Measurements from ENCODE around the gene FAM131A.
A peak's percentile ranks its signal among the peaks of the same experiment; 100 is the strongest.

Gene FAM131A

DNA sequence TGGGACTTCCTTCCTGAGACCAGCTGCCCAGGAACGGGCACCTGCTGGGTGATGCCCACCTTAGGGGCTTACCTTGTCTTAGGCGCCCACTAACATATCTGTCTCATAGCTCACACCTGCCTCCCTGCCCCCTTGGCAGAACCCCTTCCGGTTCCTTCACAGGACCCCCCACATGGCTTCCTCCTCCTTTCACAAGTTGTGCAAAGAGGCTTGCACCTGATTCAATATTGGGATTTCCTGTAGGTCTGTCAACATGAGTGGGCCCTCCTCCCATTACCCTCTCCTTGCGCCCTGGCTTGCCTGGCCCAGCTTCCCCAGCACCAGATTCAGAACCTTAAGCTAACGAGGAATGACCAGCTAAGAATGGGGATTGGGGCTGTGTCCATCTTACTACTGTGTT, 40.0 kb downstream of the FAM131A start:
- Histone ChIP-seq H3K27me3 (ENCODE audit: control insufficient read depth, insufficient read depth, low read length) (peaks cover 28% of the 10 kb centered on the region), H3K36me3 (ENCODE audit: control insufficient read depth, insufficient read depth, low read length) (no peaks in the 10 kb centered on the region), H3K4me3 (ENCODE audit: low read length) (no peak overlapping the region), H3K9me3 (ENCODE audit: control insufficient read depth, insufficient read depth, low read length) (no peaks in the 10 kb centered on the region), H3K27ac (ENCODE audit: low read length) (no peak overlapping the region), H3K4me1 (ENCODE audit: control insufficient read depth, insufficient read depth, low read length) (peaks cover 2% of the 10 kb centered on the region)
- WGBS (ENCODE audit: insufficient coverage, insufficient read length): no CpG with 5 or more reads among the region's 5 CpGs
- DNase-seq (ENCODE audit: low read depth, low spot score): no peak

DNA sequence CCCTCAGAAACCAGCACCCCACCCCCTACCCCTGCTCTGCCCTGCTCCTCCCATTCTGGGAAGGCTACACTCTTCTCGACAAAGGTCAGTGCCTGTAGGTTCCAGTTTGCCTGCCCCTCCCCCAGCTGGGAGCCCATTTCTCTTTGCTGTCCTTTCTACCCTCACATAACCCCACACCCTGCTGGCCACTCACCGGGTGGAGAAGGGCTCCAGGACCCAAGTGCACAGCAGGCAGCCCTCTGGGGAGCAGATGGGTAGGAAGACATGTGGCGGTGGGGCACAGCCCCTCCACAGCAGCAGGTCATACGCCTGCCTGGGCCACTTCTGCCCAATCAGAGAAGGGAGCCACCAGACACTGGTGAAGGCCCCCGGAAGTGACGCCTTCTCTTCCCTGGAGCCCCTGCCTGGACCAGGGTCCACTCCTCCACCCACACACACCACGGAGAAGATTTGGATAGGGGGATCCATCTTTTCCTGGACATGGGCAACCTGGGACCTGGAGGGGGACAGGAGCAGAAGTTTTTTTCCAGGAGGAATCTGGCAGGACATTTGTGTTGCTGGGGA, 40.6 kb downstream of the FAM131A start, which contains the start of gene THPO:
Gene THPO, minus strand, starts transcription at position 326 of the 564 bp plus-strand sequence. CDS start 1,948 bp downstream, outside the sequence.
- Histone ChIP-seq H3K27me3 (ENCODE audit: control insufficient read depth, insufficient read depth, low read length) (peaks cover 29% of the 10 kb centered on the region), H3K9me3 (ENCODE audit: control insufficient read depth, insufficient read depth, low read length) (no peaks in the 10 kb centered on the region), H3K36me3 (ENCODE audit: control insufficient read depth, insufficient read depth, low read length) (no peaks in the 10 kb centered on the region), H3K4me3 (ENCODE audit: low read length) (no peak within 1 kb of the TSS), H3K27ac (ENCODE audit: low read length) (no peak within 1 kb of the TSS), H3K4me1 (ENCODE audit: control insufficient read depth, insufficient read depth, low read length) (peaks cover 2% of the 10 kb centered on the region)
- WGBS (ENCODE audit: insufficient coverage, insufficient read length): no CpG with 5 or more reads among the region's 7 CpGs
- no peak for DNase-seq (ENCODE audit: low read depth, low spot score)

DNA sequence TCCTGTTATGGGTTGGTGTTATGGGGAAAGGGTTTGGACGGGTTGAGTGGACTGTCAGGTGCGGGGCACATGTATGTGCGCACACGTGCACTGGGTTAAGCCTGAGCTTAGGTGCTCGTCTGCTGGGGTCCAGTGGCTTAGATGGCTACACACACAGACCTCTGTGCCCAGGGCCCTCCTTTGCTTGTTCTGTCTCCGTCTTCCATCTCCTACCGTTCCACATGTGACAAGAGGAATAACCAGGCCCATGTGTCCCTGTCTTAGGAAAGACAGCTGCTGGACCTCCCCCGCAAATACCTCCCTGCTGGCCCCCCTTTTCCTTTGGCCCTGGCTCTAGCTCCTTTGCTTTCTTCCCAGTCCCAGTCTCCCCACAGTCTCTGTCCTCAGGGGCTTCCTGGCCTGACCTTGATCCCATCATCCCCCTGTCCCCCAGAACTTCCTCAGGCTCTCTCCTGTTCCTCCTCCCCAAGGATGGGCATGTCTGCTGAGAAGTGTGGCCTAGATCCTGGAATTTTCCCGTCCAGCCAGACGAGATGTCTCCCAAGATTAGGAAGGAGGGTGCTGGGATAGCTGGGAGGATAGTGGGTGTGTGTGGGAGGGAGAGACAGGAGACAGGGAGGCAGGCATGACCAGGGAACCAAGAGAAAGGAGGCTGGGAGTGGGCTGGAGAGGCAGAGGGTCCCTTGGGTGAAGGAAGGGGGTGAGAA, 41.4 kb downstream of the FAM131A start:
- WGBS (ENCODE audit: insufficient coverage, insufficient read length): no CpG with 5 or more reads among the region's 10 CpGs
- H3K27me3 ChIP-seq (ENCODE audit: control insufficient read depth, insufficient read depth, low read length): peaks cover 29% of the 10 kb centered on the region
- no peak overlapping the region for H3K27ac ChIP-seq (ENCODE audit: low read length)
- peaks cover 2% of the 10 kb centered on the region for H3K4me1 ChIP-seq (ENCODE audit: control insufficient read depth, insufficient read depth, low read length)
- H3K9me3 ChIP-seq (ENCODE audit: control insufficient read depth, insufficient read depth, low read length): no peaks in the 10 kb centered on the region
- no peaks in the 10 kb centered on the region for H3K36me3 ChIP-seq (ENCODE audit: control insufficient read depth, insufficient read depth, low read length)
- no peak for DNase-seq (ENCODE audit: low read depth, low spot score)
- H3K4me3 ChIP-seq (ENCODE audit: low read length): no peak overlapping the region

DNA sequence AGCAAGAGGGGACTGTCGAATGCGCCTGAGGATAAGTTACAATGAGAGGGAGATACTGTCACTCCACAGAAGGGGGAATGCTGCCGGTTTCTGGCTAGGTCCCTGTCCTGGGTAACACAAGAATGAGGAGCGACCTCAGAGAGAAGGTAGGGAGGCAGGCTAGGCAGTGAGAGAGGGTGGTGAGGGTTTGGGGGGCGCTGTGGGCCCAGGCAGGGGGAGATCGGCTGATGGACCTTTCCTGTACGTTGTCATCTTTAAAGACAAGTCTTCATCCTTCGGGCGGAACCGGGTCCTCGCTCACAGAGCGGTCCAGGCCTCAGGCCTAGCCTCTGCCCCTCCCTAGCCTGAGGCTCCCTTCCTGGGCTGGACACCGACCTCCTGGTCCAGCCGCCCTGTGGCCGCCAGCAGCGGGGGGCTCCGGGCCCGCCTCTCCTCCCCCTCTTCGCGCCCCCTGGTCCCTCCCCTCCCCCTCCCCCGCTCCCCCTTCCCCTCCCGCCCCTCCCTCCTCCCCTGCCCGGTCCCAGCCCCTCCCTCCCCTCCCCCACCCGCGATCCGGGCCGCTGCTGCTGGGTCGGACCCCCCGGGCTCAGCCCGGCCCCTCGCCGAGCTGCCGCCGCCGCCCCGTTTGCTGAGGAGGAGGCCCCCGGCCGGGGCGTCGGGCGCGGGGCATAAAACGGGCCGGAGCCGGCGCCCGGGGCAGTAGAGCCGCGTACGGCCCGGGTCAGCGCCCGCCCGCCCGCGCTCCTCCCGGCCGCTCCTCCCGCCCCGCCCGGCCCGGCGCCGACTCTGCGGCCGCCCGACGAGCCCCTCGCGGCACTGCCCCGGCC, 42.2 kb downstream of the FAM131A start, which contains the start of gene CHRD:
Gene CHRD, plus strand, starts transcription at position 697 of the 827 bp plus-strand sequence. CDS start 265 bp downstream, outside the sequence.
- Histone ChIP-seq H3K36me3 (ENCODE audit: control insufficient read depth, insufficient read depth, low read length) (no peaks in the 10 kb centered on the region), H3K27me3 (ENCODE audit: control insufficient read depth, insufficient read depth, low read length) (peaks cover 29% of the 10 kb centered on the region), H3K27ac (ENCODE audit: low read length) (no peak within 1 kb of the TSS), H3K4me3 (ENCODE audit: low read length) (peak within 1 kb of the TSS; percentile 65), H3K4me1 (ENCODE audit: control insufficient read depth, insufficient read depth, low read length) (peaks cover 2% of the 10 kb centered on the region), H3K9me3 (ENCODE audit: control insufficient read depth, insufficient read depth, low read length) (no peaks in the 10 kb centered on the region)
- WGBS (ENCODE audit: insufficient coverage, insufficient read length): no CpG with 5 or more reads among the region's 71 CpGs
- DNase-seq (ENCODE audit: low read depth, low spot score): no peak

DNA sequence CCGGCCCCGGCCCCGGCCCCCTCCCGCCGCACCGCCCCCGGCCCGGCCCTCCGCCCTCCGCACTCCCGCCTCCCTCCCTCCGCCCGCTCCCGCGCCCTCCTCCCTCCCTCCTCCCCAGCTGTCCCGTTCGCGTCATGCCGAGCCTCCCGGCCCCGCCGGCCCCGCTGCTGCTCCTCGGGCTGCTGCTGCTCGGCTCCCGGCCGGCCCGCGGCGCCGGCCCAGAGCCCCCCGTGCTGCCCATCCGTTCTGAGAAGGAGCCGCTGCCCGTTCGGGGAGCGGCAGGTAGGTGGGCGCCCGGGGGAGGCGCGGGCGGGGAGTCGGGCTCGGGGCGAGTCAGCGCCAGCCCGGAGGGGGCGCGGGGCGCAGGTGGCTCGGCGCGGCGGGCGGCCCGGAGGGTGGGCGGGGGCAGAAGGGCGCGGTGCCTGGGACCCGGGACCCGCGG, 42.8 kb downstream of the FAM131A start:
- H3K27ac ChIP-seq (ENCODE audit: low read length): no peak overlapping the region
- WGBS (ENCODE audit: insufficient coverage, insufficient read length): no CpG with 5 or more reads among the region's 62 CpGs
- H3K9me3 ChIP-seq (ENCODE audit: control insufficient read depth, insufficient read depth, low read length): no peaks in the 10 kb centered on the region
- peak overlapping the region; percentile 65 for H3K4me3 ChIP-seq (ENCODE audit: low read length)
- no peak for DNase-seq (ENCODE audit: low read depth, low spot score)
- no peaks in the 10 kb centered on the region for H3K36me3 ChIP-seq (ENCODE audit: control insufficient read depth, insufficient read depth, low read length)
- peaks cover 29% of the 10 kb centered on the region for H3K27me3 ChIP-seq (ENCODE audit: control insufficient read depth, insufficient read depth, low read length)
- peaks cover 2% of the 10 kb centered on the region for H3K4me1 ChIP-seq (ENCODE audit: control insufficient read depth, insufficient read depth, low read length)

DNA sequence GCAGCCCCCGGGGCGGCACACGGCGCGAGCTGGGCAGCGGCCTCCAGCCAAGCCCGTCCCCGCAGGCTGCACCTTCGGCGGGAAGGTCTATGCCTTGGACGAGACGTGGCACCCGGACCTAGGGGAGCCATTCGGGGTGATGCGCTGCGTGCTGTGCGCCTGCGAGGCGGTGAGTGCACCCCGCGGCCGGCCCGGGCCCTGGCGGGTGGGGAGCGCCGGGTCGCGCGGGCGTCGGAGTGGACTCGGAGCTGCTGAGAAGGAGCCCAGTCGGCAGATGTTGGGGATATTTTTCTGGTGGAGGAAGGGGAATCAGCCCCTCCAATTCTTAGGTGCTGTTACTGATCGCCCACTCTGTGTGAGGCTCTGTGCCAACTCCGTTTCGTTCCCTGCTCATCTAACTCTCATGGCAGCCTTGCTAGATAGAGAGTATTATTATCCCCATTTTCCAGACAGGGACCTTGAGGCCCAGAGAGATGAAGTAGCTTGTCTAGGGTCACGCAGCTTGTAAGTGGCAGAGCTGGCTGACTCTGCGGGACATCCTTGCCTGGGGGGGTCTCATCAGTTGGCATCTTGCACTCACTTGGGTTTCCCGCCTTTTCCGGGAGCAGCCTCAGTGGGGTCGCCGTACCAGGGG, 43.3 kb downstream of the FAM131A start:
- H3K27ac ChIP-seq (ENCODE audit: low read length): no peak overlapping the region
- DNase-seq (ENCODE audit: low read depth, low spot score): no peak
- WGBS (ENCODE audit: insufficient coverage, insufficient read length): no CpG with 5 or more reads among the region's 42 CpGs
- H3K27me3 ChIP-seq (ENCODE audit: control insufficient read depth, insufficient read depth, low read length): peaks cover 29% of the 10 kb centered on the region
- H3K4me1 ChIP-seq (ENCODE audit: control insufficient read depth, insufficient read depth, low read length): peaks cover 2% of the 10 kb centered on the region
- H3K9me3 ChIP-seq (ENCODE audit: control insufficient read depth, insufficient read depth, low read length): no peaks in the 10 kb centered on the region
- H3K36me3 ChIP-seq (ENCODE audit: control insufficient read depth, insufficient read depth, low read length): no peaks in the 10 kb centered on the region
- peak overlapping the region; percentile 65 for H3K4me3 ChIP-seq (ENCODE audit: low read length)

DNA sequence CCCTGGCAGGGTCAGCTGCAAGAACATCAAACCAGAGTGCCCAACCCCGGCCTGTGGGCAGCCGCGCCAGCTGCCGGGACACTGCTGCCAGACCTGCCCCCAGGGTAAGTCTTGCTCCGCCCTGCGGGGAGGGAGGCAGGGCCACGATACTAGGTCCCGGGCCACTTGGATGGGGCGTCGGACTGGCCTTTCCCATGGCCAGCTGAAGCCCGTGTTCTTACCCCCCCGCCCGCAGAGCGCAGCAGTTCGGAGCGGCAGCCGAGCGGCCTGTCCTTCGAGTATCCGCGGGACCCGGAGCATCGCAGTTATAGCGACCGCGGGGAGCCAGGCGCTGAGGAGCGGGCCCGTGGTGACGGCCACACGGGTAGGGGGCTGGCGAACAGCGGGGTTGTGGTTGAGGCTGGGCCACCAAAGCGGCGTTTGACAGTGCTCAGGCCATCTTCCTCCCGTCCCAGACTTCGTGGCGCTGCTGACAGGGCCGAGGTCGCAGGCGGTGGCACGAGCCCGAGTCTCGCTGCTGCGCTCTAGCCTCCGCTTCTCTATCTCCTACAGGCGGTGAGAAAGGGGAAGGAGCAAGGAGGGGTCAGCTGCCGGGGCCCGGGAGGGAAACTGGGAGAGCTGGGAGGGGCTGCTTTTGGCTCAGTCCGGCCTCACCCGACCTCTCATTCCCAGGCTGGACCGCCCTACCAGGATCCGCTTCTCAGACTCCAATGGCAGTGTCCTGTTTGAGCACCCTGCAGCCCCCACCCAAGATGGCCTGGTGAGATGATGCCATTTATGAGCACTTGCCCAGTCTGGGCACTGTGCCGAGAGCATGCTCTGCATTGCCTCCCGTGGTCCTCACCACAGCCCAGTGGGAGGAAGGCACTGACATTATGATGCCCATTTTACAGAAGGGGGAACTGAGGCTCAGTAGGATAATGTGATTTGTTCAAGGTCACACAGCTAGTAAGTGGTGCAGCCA, 44.1 kb downstream of the FAM131A start:
- peaks cover 29% of the 10 kb centered on the region for H3K27me3 ChIP-seq (ENCODE audit: control insufficient read depth, insufficient read depth, low read length)
- H3K4me1 ChIP-seq (ENCODE audit: control insufficient read depth, insufficient read depth, low read length): peaks cover 2% of the 10 kb centered on the region
- DNase-seq (ENCODE audit: low read depth, low spot score): no peak

DNA sequence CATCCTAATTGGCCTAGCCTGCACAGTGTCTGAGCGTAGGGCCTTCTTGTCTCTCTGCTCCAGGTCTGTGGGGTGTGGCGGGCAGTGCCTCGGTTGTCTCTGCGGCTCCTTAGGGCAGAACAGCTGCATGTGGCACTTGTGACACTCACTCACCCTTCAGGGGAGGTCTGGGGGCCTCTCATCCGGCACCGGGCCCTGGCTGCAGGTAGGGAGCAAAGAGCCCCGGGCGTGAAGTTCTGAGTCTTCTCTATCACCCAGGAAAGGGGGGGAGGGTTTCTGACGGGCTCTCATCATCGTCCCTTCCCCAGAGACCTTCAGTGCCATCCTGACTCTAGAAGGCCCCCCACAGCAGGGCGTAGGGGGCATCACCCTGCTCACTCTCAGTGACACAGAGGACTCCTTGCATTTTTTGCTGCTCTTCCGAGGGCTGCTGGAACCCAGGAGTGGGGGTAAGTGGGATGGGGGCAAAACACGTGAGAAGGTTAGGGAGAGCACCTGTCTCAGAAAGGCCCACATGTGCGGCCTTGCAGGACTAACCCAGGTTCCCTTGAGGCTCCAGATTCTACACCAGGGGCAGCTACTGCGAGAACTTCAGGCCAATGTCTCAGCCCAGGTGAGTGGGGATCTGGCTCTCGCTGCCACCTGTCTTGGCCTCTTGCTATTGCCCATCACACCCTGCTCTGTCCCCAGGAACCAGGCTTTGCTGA, 45.1 kb downstream of the FAM131A start:
- no CpG with 5 or more reads among the region's 16 CpGs for WGBS (ENCODE audit: insufficient coverage, insufficient read length)
- H3K27me3 ChIP-seq (ENCODE audit: control insufficient read depth, insufficient read depth, low read length): peaks cover 29% of the 10 kb centered on the region
- no peak for DNase-seq (ENCODE audit: low read depth, low spot score)

More for the DNA sequence above, 44.1 kb downstream of the FAM131A start:
- H3K9me3 ChIP-seq (ENCODE audit: control insufficient read depth, insufficient read depth, low read length): no peaks in the 10 kb centered on the region
- no CpG with 5 or more reads among the region's 55 CpGs for WGBS (ENCODE audit: insufficient coverage, insufficient read length)
- no peaks in the 10 kb centered on the region for H3K36me3 ChIP-seq (ENCODE audit: control insufficient read depth, insufficient read depth, low read length)
- peak overlapping the region; percentile 20; the same call in 1 of the 2 replicates for H3K4me3 ChIP-seq (ENCODE audit: low read length)
- H3K27ac ChIP-seq (ENCODE audit: low read length): no peak overlapping the region

More for the DNA sequence above, 45.1 kb downstream of the FAM131A start:
- H3K4me3 ChIP-seq (ENCODE audit: low read length): no peak overlapping the region
- H3K27ac ChIP-seq (ENCODE audit: low read length): no peak overlapping the region
- H3K36me3 ChIP-seq (ENCODE audit: control insufficient read depth, insufficient read depth, low read length): no peaks in the 10 kb centered on the region
- no peaks in the 10 kb centered on the region for H3K9me3 ChIP-seq (ENCODE audit: control insufficient read depth, insufficient read depth, low read length)
- peaks cover 2% of the 10 kb centered on the region for H3K4me1 ChIP-seq (ENCODE audit: control insufficient read depth, insufficient read depth, low read length)

All from iPS DF 6.9 (cell line).